Urothelium cell line (cell line): ENCODE data around the gene MAFB.
A peak's percentile ranks its signal among the peaks of the same experiment; 100 is the strongest.

ENCODE experiments used
- DNase-seq: peaks from one replicate; pipeline ENCODE4 v3.0.0; 2011; ENCODE audit warnings: low spot score, mixed read lengths
- FAIRE-seq: peaks from 2 replicates; lab custom pipeline; 2011; peaks lifted over from hg19 to GRCh38; lab: Jason Lieb, UNC

Gene MAFB

DNA sequence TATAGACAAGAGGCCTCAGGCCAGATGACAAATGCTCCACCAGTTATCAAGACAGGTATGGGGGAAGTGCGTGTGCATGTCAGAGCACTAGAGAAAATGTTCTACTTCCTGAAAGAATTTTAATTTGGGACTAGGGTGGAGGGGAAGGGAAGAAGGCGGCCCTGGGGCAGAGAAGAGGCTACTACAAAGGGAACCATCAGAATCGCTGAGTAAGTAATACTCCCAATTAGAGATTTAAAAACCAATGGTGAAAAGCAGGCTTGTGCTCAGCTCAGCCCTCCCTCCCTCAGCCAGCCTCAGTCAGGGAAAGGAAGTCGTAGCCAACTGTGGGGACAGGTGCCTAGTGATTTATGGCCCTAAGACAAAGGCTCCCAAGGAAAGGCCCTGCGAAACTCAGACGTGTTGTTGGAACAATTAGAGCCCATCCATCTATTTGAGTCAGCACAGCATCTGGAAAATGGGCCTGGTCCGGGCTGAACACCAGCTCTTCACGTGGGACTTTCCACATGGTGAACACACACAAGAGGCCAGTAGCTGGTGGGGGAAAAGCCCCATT, 15.0 kb upstream of the MAFB start:
- FAIRE-seq (no peak), DNase-seq (no peak)

DNA sequence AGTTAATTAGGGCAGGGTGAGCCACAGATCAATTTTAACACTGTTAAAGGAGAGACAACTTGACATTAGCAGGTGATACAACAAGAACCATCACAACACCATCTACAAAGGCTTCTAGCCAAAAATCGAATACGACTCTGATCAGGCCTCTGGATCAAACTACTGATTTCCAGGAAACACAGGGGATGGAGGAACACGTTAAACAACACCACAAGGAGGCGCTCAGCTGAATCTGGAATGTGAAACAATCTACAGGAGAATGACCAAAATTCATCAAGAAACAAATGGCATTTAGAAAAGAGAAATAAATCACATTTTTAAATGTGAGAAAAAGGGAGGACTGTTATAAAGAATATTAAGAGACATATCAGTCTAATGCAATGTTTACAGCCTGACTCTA, 13.5 kb upstream of the MAFB start:
- DNase-seq (no peak), FAIRE-seq (no peak)

- FAIRE-seq, result no peak
Measured at GRCh38 chr20:40698744-40699143, 9.7 kb upstream of the MAFB start.

DNA sequence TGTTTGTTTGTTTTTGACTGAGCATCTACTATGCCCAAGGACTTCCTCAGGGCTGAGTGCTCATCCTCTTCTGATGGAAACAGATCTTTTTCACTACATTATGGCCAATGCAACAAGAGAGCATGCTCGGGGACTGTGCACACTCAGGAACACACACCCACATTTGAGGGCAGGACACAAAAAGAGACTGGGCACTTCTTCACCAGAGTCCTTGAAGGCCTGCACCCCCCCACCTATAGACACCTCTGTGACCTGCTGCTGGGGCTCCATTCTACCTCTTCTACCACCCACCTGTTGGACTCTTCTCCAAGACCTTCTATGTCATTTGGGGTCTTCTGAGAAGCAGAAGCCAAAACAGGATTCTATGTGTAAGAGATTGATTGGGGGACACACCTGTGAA, 9.2 kb upstream of the MAFB start:
- FAIRE-seq (no peak), DNase-seq (no peak)

More at GRCh38 chr20:40698744-40699143, 9.7 kb upstream of the MAFB start:
- no peak for DNase-seq

DNA sequence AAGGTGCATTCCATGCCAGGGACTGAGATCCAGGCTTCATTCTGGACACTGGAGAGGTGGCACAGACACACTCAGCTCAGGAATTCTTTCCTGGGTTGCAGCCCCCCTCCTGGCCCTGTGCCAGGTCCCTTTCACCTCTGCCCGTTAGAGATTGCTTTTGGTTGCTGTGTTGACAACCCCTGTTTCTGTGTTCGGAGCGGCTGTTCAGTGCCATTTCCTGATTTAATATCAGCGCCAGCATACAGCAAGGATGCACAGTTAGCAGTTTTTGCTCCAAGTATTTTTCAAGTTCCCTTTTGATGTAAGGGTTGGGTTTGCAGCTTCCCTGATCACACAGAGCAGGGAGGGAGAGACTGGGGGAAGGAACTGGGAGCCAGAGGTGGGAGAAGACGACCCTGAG, 8.5 kb upstream of the MAFB start:
- FAIRE-seq (no peak), DNase-seq (no peak)

DNA sequence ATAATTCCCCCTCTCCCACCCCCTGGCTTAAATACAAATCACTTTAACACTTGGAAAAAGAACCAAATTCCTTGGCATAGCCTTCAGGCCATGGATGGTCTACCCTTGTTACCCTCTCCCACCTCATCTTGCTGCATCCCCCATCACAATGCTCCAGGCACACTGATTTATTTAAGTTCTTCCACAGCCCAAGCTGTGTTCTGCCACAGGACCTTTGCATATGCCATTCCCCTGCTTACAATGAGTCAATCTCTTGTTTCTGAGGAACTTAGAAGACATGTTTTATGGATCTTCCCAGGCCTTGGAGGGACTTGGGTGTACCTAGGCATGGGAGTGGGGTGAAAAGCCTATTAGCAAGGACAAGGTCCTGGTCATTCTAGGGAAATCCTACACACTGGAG, 6.2 kb upstream of the MAFB start:
- DNase-seq, result no peak
- no peak for FAIRE-seq

GRCh38 chr20:40694246-40694645, 5.2 kb upstream of the MAFB start:
- no peak for DNase-seq
- no peak for FAIRE-seq

DNA sequence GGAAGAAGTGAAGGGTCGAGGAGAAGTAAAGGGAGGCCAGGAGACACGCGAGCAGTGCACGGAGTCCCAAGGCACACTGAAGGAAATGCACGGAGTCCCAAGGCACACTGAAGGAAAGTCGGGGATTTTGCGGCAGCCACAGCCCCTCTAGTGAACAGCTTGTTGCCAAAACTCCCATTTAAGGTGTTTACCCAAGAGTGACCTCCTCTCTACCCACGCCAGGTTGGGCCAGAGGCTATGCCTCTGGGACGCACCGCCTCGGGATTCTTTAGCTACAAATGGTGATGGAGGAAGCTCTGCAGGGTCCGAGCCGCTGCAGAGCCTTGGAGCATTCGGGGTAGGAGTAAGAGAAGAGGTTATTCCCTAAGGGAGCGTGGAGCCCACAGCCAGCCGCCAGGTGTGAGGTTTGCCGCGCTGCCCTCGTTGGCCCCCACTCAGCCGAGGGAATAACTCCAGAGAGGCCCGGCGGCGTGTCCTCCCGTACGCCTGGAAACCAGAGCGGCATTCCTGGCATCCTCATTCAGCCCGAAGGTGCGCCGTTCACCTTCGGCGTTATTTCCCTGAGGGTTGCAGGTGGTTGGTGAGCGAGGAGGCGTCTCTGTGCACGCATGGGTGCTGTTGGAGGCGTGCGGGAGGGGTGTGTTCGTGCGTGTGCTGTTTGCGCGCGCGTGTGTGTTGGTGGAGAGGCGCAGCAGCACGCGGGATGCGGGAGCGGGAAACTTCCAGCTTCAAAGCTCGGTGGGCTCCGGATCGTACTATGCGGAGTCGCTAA, 3.4 kb upstream of the MAFB start:
- no peak for DNase-seq
- no peak for FAIRE-seq

- DNase-seq, result no peak
- FAIRE-seq, result no peak
Measured at GRCh38 chr20:40691566-40692239, 2.7 kb upstream of the MAFB start.

GRCh38 chr20:40690836-40691565, 2.0 kb upstream of the MAFB start:
- DNase-seq (no peak), FAIRE-seq (no peak)

DNA sequence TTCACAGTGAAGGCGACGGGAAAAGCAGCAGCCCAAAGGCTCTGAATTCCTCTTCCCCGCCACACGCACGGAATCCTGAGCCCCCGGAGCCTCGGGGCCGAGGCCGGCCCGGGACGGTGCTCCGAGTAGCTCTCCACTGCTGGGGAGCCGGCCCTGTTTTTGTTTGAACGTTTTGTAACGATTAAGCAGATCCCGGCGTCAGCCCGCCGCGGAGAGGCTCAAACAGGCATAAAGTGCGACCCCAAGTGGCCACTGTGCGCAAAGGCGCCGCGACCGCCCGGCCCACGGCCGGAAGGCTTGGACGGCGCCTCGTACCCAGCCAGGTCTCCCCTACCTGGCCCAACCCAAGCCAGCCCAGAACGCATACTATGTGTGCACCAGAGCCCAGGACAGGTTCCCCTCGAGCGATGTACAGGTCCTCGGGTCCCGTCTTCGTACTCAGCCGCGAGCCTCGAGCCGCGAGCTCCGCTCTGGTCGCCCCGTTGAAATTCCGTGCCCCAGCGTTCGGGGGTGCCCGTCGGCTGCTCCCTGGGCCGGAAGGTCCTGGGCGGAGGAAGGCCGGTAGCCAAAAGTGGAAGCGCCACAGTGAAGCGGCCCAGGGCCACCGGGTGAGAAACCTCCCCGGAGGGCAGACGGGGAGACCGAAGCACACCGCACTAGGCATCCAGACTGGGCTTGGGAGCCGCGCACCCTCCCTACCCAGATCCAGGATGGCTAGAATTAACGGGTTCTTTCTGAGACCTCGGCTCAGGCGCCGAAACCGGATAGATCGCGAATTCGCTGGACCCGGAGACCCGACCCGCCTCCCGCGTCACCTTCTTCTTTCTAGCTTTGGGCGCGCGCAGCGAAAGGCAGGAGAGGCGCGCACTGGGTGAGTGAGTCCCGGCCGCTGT, 1.2 kb upstream of the MAFB start:
- DNase-seq (peak; percentile 86), FAIRE-seq (no peak)

GRCh38 chr20:40688129-40689099, 622 bp downstream of the MAFB start:
- DNase-seq (no peak), FAIRE-seq (no peak)

DNA sequence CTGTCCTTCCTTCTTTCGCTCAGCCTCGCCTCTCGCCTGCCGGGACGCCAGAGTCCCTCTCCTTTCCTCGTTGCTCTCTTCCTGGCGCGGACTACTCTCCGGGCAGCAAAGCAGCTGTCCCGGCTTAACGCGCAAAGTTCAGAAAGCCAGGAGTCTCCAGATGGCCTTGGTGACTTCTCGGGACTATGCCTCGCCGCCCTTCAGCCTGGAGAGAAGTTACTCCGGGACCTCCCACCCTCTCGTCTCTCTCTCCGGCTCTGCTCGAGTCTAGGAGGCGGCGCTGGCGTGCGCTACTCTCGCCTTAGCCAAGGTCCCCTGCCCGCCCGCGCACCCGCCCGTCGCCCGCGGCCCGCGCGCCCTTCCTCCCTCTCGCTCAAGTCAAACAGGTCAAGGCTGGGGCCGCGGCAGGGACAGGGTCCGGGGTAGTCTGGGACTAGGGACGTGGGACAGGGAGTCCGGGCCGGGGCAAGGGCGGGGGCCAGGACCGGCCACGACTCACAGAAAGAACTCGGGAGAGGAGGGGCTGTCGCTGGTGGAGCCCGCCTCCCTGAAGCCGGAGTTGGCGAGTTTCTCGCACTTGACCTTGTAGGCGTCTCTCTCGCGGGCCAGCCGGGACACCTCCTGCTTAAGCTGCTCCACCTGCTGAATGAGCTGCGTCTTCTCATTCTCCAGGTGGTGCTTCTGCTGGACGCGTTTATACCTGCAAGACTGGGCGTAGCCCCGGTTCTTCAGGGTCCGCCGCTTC, 1.5 kb downstream of the MAFB start:
- DNase-seq (no peak), FAIRE-seq (no peak)

- FAIRE-seq, result no peak
- DNase-seq, result no peak
Measured at GRCh38 chr20:40686893-40687292, 2.1 kb downstream of the MAFB start.

DNA sequence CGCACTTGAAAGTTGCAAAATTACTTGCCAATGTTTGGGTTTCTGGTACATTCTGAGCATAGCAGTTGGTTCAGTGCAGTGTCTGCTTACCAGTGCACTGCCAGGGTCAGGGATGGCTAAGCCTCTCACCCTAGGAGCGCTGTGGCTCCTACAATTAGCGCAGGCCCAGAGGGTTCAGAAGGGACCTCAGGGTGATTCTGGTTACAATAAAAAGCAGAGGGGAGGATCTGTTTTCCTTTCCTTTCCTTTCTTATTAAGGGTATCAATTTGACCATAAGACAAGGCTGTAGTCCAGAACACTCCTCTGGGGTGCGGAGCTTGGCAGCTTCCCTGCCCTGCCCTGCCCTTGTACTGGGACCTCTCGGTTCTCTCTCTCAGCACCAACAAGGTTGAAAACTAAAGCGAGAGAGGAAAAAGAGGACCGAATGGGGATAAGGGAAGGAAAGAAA, 2.6 kb downstream of the MAFB start:
- no peak for DNase-seq
- FAIRE-seq, result no peak

- DNase-seq (no peak), FAIRE-seq (no peak)
Measured at GRCh38 chr20:40685349-40685748, 3.7 kb downstream of the MAFB start.

DNA sequence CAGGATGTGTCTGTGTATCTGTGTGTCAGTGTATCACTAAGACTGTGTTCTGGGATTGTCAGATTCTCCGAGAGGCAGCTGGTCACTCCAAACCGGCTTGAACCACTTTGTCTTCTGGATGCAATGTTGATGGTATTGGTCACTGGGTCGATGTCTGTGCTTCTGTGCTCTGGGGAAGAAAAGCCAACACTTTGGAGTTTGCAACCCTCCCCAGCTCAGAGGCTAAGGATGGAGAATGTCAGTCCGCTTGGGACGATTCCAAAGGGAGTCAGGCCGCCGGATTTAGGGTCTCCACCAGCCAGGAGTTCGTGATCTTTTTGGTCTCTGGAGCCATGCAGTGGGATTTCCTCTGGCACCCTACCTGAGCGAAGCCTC, 5.2 kb downstream of the MAFB start:
- peak; percentile 37 for FAIRE-seq
- DNase-seq, result no peak

DNA sequence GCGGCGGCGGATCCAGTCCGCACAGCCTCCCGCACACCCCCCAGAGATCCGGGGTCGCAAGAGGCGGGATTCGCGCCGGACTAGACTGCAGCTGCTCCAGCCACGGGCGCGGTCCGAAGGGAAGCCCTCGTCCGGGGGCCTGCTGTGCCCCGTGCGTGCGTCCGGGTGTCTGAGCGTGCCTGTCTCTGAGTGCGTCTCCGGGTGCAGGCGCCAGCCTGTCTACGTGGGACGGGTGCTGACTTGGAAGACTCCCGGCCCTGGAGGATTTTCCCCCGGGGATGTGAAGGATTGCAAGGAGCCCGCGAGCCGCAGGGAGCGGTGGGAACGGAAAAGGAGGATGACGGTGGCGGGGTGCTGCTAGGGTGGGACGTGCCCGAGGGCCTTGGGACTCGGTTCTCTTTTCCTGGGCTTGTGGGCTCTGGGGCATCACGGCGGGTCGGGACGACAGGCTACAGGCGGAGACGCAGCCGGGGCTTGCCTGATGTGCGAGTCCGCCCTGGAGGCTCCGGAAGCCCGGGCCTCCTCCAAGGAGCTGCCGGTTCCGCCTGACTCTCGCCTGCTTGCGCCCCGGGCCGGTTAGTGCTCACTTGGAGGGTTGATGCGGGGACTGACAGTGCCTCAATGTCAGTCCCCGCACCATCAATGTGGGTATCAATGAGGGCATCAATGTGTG, 5.7 kb downstream of the MAFB start:
- no peak for FAIRE-seq
- DNase-seq, result peak; percentile 46
